H1 (cell line): ENCODE data around the gene CCDC78. TPM values are rescaled to one million over a fixed set of nuclear protein-coding genes. Genes with fewer than 3 reads are reported as not detected.
A peak's percentile ranks its signal among the peaks of the same experiment; 100 is the strongest.

ENCODE experiments used
- CTCF ChIA-PET: fragments of 300-600 bp; sonication (Branson Sonifier 250); formaldehyde crosslinking; loops from one replicate; lab custom pipeline; 2021; ENCODE audit not compliant: partially characterized antibody; lab: Charles Lee
- POLR2A ChIA-PET: fragments of 300-600 bp; sonication (Branson Sonifier 250); formaldehyde crosslinking; loops from one replicate; lab custom pipeline; 2021; ENCODE audit warnings: inconsistent platforms; ENCODE audit not compliant: partially characterized antibody; lab: Charles Lee
- DNase-seq, 2 experiments: peaks; one replicate each; pipeline versions ENCODE4 v3.0.0 to v3.0.0-alpha.2; 2010 to 2022; ENCODE audit warnings: low spot score in 2 of 2, low read depth in 1 of 2, mixed read lengths in 1 of 2
- FAIRE-seq: peaks from 2 replicates; lab custom pipeline; 2011; peaks lifted over from hg19 to GRCh38; lab: Jason Lieb, UNC
- H2AFZ ChIP-seq: 2 replicates; pipeline ENCODE4 v1.8.1; 2012; ENCODE audit warnings: low read length, inconsistent platforms
- H2AK5ac ChIP-seq: 2 replicates; pipeline ENCODE4 v1.6.1; 2013; ENCODE audit warnings: low read depth, low read length
- H2BK120ac ChIP-seq: replicated peaks from 2 replicates; pipeline ENCODE3; 2013; ENCODE audit warnings: low read depth, low read length, inconsistent platforms
- H2BK12ac ChIP-seq: 2 replicates; pipeline ENCODE4 v1.6.1; 2013; ENCODE audit warnings: low read depth, low read length
- H2BK15ac ChIP-seq: 2 replicates; pipeline ENCODE4 v1.6.1; 2013; ENCODE audit warnings: low read length
- H2BK20ac ChIP-seq: 2 replicates; pipeline ENCODE4 v1.6.1; 2013; ENCODE audit warnings: low read length
- H2BK5ac ChIP-seq: 2 replicates; pipeline ENCODE4 v1.6.1; 2013; ENCODE audit warnings: low read depth, low read length
- H3K14ac ChIP-seq: 2 replicates; pipeline ENCODE4 v1.6.1; 2013; ENCODE audit warnings: inconsistent platforms; ENCODE audit not compliant: insufficient read length
- H3K18ac ChIP-seq: 2 replicates; pipeline ENCODE4 v1.6.1; 2013; ENCODE audit warnings: low read length; ENCODE audit errors: extremely low read depth
- H3K23ac ChIP-seq: 2 replicates; pipeline ENCODE4 v1.6.1; 2013; ENCODE audit warnings: inconsistent platforms; ENCODE audit not compliant: insufficient read length
- H3K23me2 ChIP-seq: 2 replicates; pipeline ENCODE4 v1.6.1; 2013; ENCODE audit warnings: low read depth, low read length
- H3K27ac ChIP-seq: 2 replicates; pipeline ENCODE4 v1.6.1; 2011; ENCODE audit warnings: low read depth, low read length, inconsistent platforms
- H3K27me3 ChIP-seq, 4 experiments: replicated peaks in 1 of 4; 1 replicate in 1 of 4; 2 replicates in 3 of 4; pipeline versions ENCODE4 v1.6.1 to v1.8.1; 2011 to 2013; ENCODE audit warnings: low read length in 3 of 4, mild to moderate bottlenecking in 3 of 4, inconsistent platforms in 2 of 4, mixed read lengths in 2 of 4, moderate library complexity in 1 of 4; ENCODE audit not compliant: control insufficient read depth in 3 of 4, insufficient read depth in 3 of 4; ENCODE audit errors: extremely low read depth in 1 of 4
- H3K36me3 ChIP-seq, 4 experiments: 2 replicates each; pipeline versions ENCODE4 v1.6.1 to v1.8.1; 2011 to 2013; ENCODE audit warnings: mild to moderate bottlenecking in 4 of 4, low read length in 3 of 4, moderate library complexity in 2 of 4, control low read depth in 1 of 4, inconsistent platforms in 1 of 4; ENCODE audit not compliant: insufficient read depth in 4 of 4, control insufficient read depth in 2 of 4
- H3K4ac ChIP-seq: replicated peaks from 2 replicates; pipeline ENCODE3; 2013; ENCODE audit warnings: low read length, low read depth, mixed read lengths, inconsistent platforms; ENCODE audit not compliant: insufficient read length
- H3K4me1 ChIP-seq, 4 experiments: replicated peaks in 1 of 4; 1 replicate in 1 of 4; 2 replicates in 3 of 4; pipeline versions ENCODE4 v1.6.1 to v1.8.1; 2011 to 2013; ENCODE audit warnings: low read length in 3 of 4, inconsistent platforms in 2 of 4, mixed read lengths in 1 of 4; ENCODE audit not compliant: insufficient read depth in 4 of 4, control insufficient read depth in 3 of 4
- H3K4me2 ChIP-seq, 2 experiments: 2 replicates each; pipeline versions ENCODE4 v1.6.1 to v1.8.1; 2011 to 2013; ENCODE audit warnings: low read depth in 2 of 2, low read length in 2 of 2, control low read depth in 1 of 2, inconsistent platforms in 1 of 2, mild to moderate bottlenecking in 1 of 2; ENCODE audit not compliant: insufficient read depth in 1 of 2
- H3K4me3 ChIP-seq, 4 experiments: fragments of 200-600, 300-600 bp in 1 of 4; sonication (generic), shearing (Covaris generic), sonication (Bioruptor Twin) in 1 of 4; 2 replicates each; pipeline versions ENCODE4 v1.5.1 to v1.8.1; 2011 to 2016; ENCODE audit warnings: low read length in 4 of 4, low read depth in 3 of 4, control low read depth in 2 of 4, inconsistent platforms in 2 of 4, mild to moderate bottlenecking in 2 of 4, mixed read lengths in 1 of 4, moderate library complexity in 1 of 4; ENCODE audit not compliant: insufficient read depth in 2 of 4; ENCODE audit errors: extremely low read depth in 1 of 4
- H3K56ac ChIP-seq: replicated peaks from 2 replicates; pipeline ENCODE3; 2013; ENCODE audit warnings: low read depth, mild to moderate bottlenecking, mixed read lengths, low read length, inconsistent platforms; ENCODE audit not compliant: insufficient read length
- H3K79me1 ChIP-seq: 2 replicates; pipeline ENCODE4 v1.6.1; 2013; ENCODE audit warnings: low read depth, low read length, control low read depth
- H3K79me2 ChIP-seq, 2 experiments: 2 replicates each; pipeline versions ENCODE4 v1.6.1 to v1.8.1; 2012 to 2013; ENCODE audit warnings: low read length in 2 of 2, mild to moderate bottlenecking in 2 of 2, inconsistent platforms in 1 of 2; ENCODE audit not compliant: insufficient read depth in 2 of 2, control insufficient read depth in 1 of 2
- H3K9ac ChIP-seq, 4 experiments: replicated peaks in 1 of 4; 1 replicate in 1 of 4; 2 replicates in 3 of 4; pipeline versions ENCODE4 v1.6.1 to v1.8.1; 2011 to 2013; ENCODE audit warnings: low read depth in 3 of 4, low read length in 3 of 4, control low read depth in 2 of 4, mild to moderate bottlenecking in 2 of 4, moderate library complexity in 2 of 4, inconsistent platforms in 1 of 4; ENCODE audit errors: extremely low read depth in 1 of 4
- H3K9me3 ChIP-seq, 2 experiments: 2 replicates each; pipeline versions ENCODE4 v1.6.1 to v1.8.1; 2012 to 2013; ENCODE audit warnings: mild to moderate bottlenecking in 2 of 2, moderate library complexity in 2 of 2, control low read depth in 1 of 2, inconsistent platforms in 1 of 2, low read depth in 1 of 2, low read length in 1 of 2, mixed read lengths in 1 of 2; ENCODE audit not compliant: insufficient read depth in 2 of 2
- H4K20me1 ChIP-seq, 2 experiments: replicated peaks in 1 of 2; 2 replicates each; pipeline versions ENCODE3 to v1.8.1; 2011 to 2013; ENCODE audit warnings: inconsistent platforms in 2 of 2, low read length in 2 of 2, mild to moderate bottlenecking in 1 of 2; ENCODE audit not compliant: insufficient read depth in 2 of 2, control insufficient read depth in 1 of 2
- H4K5ac ChIP-seq: 2 replicates; pipeline ENCODE4 v1.6.1; 2013; ENCODE audit warnings: low read length, low read depth, mixed read lengths, inconsistent platforms; ENCODE audit not compliant: insufficient read length
- H4K8ac ChIP-seq: 2 replicates; pipeline ENCODE4 v1.8.0; 2013; ENCODE audit warnings: mild to moderate bottlenecking, moderate library complexity, low read length, inconsistent platforms; ENCODE audit not compliant: insufficient read depth; ENCODE audit errors: extremely low read depth
- H4K91ac ChIP-seq: replicated peaks from 2 replicates; pipeline ENCODE3; 2013; ENCODE audit warnings: low read length, mixed read lengths, inconsistent platforms; ENCODE audit not compliant: insufficient read length
- ATF2 ChIP-seq: IDR thresholded peaks from 2 replicates; pipeline ENCODE4 v1.6.1; 2012; ENCODE audit warnings: low read length, inconsistent platforms
- CHD2 ChIP-seq: IDR thresholded peaks from 2 replicates; pipeline ENCODE4 v1.6.1; 2012; ENCODE audit warnings: low read length, improper control_type of control experiment
- KDM1A ChIP-seq: fragments of 200-600, 300-600 bp; sonication (generic); IDR thresholded peaks from 2 replicates; pipeline ENCODE4 v1.7.1; 2016; ENCODE audit warnings: mild to moderate bottlenecking, low read length, borderline replicate concordance
- MAX ChIP-seq: IDR thresholded peaks from 2 replicates; pipeline ENCODE4 v1.6.1; 2012; ENCODE audit warnings: inconsistent platforms
- NRF1 ChIP-seq: IDR thresholded peaks from 2 replicates; pipeline ENCODE4 v1.6.1; 2011; ENCODE audit warnings: mild to moderate bottlenecking, low read depth, low read length, improper control_type of control experiment
- POLR2AphosphoS5 ChIP-seq: IDR thresholded peaks from 2 replicates; pipeline ENCODE4 v1.6.1; 2011; ENCODE audit warnings: low read depth, low read length
- RFX5 ChIP-seq: IDR thresholded peaks from 2 replicates; pipeline ENCODE4 v1.6.1; 2011; ENCODE audit warnings: low read depth, low read length, improper control_type of control experiment, borderline replicate concordance
- TEAD4 ChIP-seq: IDR thresholded peaks from 2 replicates; pipeline ENCODE4 v1.6.1; 2012; ENCODE audit warnings: low read depth, low read length, inconsistent platforms, mixed read lengths
- WGBS, 2 experiments: shearing (Covaris generic) in 1 of 2; methylation state at CpG; one replicate each; pipeline versions ENCODE4 v1.1.6 to v1.1.7; 2013 to 2015; ENCODE audit warnings: low lambda C conversion rate in 2 of 2, mixed read lengths in 2 of 2, inconsistent platforms in 1 of 2, low coverage in 1 of 2, missing lambda C conversion rate in 1 of 2; ENCODE audit not compliant: insufficient replicate concordance in 2 of 2, insufficient coverage in 1 of 2, insufficient read length in 1 of 2; ENCODE audit errors: extremely low coverage in 1 of 2, missing lambda C conversion rate in 1 of 2; 5-methylcytosine and 5-hydroxymethylcytosine counted together
- polyA plus RNA-seq, 7 experiments: library from polyadenylated mRNA; depleted of rRNA in 3 of 7; stranded (reverse) in 5 of 7; unstranded in 2 of 7; fragments of >200 nt in 5 of 7; fragments of 200-250 nt in 2 of 7; gene quantifications; 1 replicate in 5 of 7; 2 replicates in 1 of 7; 4 replicates in 1 of 7; pipeline versions ENCODE4 v1.2.1 to v1.2.3, GENCODE V29; 2011 to 2013; ENCODE audit warnings: missing spikeins in 2 of 7, mixed read lengths in 2 of 7
- total RNA-seq: library from RNA; stranded (reverse); fragmentation: NEBNext Ultra II Directional; extraction: Animal tissue kit (Norgen Biotek cat#: 25700); gene quantifications from 2 replicates; pipeline ENCODE4 v1.2.1, GENCODE V29; 2021

CCDC78 gene
- total and polyA plus RNA-seq, 2 of the 8 experiments (the other 6 are each of a cell fraction or from before 2014, with no cell fraction given) = 7.1 to 8.5 TPM

DNA sequence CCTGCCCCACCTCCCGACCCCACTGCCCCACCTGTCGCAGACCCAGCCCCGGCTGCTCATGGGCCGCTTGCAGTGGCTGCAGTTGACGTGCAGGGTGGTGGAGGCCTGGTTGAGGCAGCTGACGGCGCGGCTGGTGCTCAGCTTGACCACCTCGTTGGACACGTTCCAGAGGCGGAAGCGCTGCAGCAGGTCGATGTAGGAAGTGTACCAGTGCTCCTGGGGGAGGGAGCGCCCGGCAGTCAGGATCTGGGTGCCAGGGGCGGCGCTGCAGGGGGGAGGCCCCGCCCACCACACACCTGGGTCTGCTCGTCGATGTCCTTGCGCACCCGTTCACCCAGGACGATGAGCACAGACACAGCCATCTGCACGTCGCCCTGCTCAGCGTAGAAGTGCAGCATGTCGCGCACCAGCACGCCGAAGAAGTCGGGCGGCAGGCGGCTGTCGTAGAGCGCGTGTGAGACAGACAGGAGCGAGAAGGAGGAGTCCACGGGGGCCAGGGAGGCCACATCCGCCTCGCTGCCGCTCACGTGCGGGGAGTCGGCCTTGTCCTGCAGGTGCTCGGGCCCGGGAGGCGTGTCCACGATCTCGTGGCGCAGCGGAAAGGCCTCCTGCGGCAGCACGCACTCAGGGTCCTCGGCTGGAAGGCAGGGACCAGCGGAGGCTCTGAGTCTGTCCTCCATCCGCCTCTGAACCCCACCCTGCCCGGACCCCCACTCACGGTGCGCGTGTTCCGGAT lies 41.1 kb downstream of the CCDC78 start:
- Histone ChIP-seq H3K4me1 (peaks cover 0 to 23% (median 16%) of the 10 kb centered on the region in 4 experiments; a peak in 5 of 7 replicates), H4K8ac (peak overlapping the region; percentile 80), H2AFZ (no peak overlapping the region), H3K9ac (no peak overlapping the region), H2BK15ac (no peak overlapping the region), H3K79me2 (peaks cover 0 to 12% of the 10 kb centered on the region in 2 experiments; a peak in 1 of 4 replicates), H3K4ac (peak overlapping the region; percentile 85), H4K91ac (no peak overlapping the region), H2BK120ac (no peak overlapping the region), H4K20me1 (peaks cover 4 to 35% of the 10 kb centered on the region in 2 experiments), H2AK5ac (no peak overlapping the region; the same call in 1 of the 2 replicates), H3K36me3 (peaks cover 4 to 28% (median 15%) of the 10 kb centered on the region in 4 experiments; a peak in 7 of 8 replicates), H3K79me1 (peaks cover 10% of the 10 kb centered on the region), H3K14ac (no peak overlapping the region), H3K4me2 (peak overlapping the region in 1 of 2 experiments; percentile 63; a peak in 1 of 4 replicates), H3K27ac (no peak overlapping the region), H2BK20ac (no peak overlapping the region), H3K56ac (no peak overlapping the region), H2BK5ac (peak overlapping the region; percentile 68; the same call in 1 of the 2 replicates), H3K9me3 (no peaks in the 10 kb centered on the region), H4K5ac (no peak overlapping the region), H3K18ac (no peak overlapping the region), H3K4me3 (no peak overlapping the region), H3K23ac (no peak overlapping the region), H3K27me3 (no peaks in the 10 kb centered on the region; a peak in 1 of 7 replicates), H3K23me2 (peaks cover 17% of the 10 kb centered on the region), H2BK12ac (no peak overlapping the region)
- FAIRE-seq (no peak), DNase-seq (no peak)
- ChIA-PET POLR2A (interaction anchor here (0.6 to 13.3 kb wide), 14 partner anchors 9 to 455 kb away, joined by 3 to 214 read pairs (median 5); partner anchors contain the start of genes ANTKMT, CHTF18, METRN and RHBDL1), CTCF (interaction anchor here (0.9 to 6.0 kb wide), 8 partner anchors 10 to 314 kb away, joined by 3 to 75 read pairs (median 4); partner anchors contain the start of genes RHBDL1 and RHOT2)
- 94% methylated on average over 40 of the region's 61 CpGs; no CpG with 5 or more reads in 1 of the 2 experiments for WGBS, 2 experiments
- TF ChIP-seq RFX5 = no peak
- TF ChIP-seq POLR2AphosphoS5 = no peak
- no peak for TF ChIP-seq MAX
- no peak for TF ChIP-seq CHD2
- TF ChIP-seq NRF1 = no peak
- no peak for TF ChIP-seq KDM1A
- no peak for TF ChIP-seq TEAD4
- no peak for TF ChIP-seq ATF2
